Mammary epithelial cell (primary cell): ENCODE data around the gene NPAS1.

Experiments used
- CTCF ChIP-seq, 2 donors: IDR thresholded peaks in 1 of 2; conservative IDR thresholded peaks in 1 of 2; 2 replicates each; pipeline ENCODE4 v1.5.1; 2011 to 2012; ENCODE audit warnings: inconsistent platforms in 2 of 2, low read length in 2 of 2, mild to moderate bottlenecking in 2 of 2, control low read depth in 1 of 2, low read depth in 1 of 2; ENCODE audit not compliant: insufficient read depth in 1 of 2; ENCODE audit errors: extremely low read depth in 1 of 2
- EZH2 ChIP-seq: IDR thresholded peaks from 2 replicates; pipeline ENCODE4 v1.6.1; 2012; ENCODE audit warnings: low read length, inconsistent platforms, borderline replicate concordance

GRCh38 chr19:47035127-47036096, 15.8 kb downstream of the NPAS1 start:
- TF ChIP-seq EZH2: no peak
- TF ChIP-seq CTCF (conservative IDR thresholded peaks at IDR 0.05 in 1 of 2, IDR thresholded peaks at IDR 0.05 in 1 of 2; ENCODE audit: extremely low read depth in 1 of 2, insufficient read depth in 1 of 2, low read depth in 1 of 2, low read length in 2 of 2): peak; percentile 80 to 94
